GM18858 (cell line): ENCODE data around the gene RBM33.
"Not testable (repeated sequence)": the region's sequence is repeated elsewhere in the genome, so short reads cannot be mapped to it uniquely, and the experiment has no call there.

ENCODE experiments used
- ATAC-seq: cut with Tn5 transposase; IDR thresholded peaks from one replicate; pipeline ENCODE4 v1.9.1; 2021; ENCODE audit not compliant: unreplicated experiment

RBM33 gene

GRCh38 chr7:155662343-155663043, 18.0 kb downstream of the RBM33 start:
- ATAC-seq: no peak

- no peak for ATAC-seq
These were observed 19.5 kb downstream of the RBM33 start for GRCh38 chr7:155663937-155664336.

- no peak for ATAC-seq
These were observed 20.9 kb downstream of the RBM33 start for GRCh38 chr7:155665079-155665956.

GRCh38 chr7:155665957-155666287, 21.5 kb downstream of the RBM33 start:
- no peak for ATAC-seq

- no peak for ATAC-seq
These were observed 22.9 kb downstream of the RBM33 start for GRCh38 chr7:155667241-155667829.

GRCh38 chr7:155669717-155670505, 25.4 kb downstream of the RBM33 start:
- ATAC-seq: no peak

GRCh38 chr7:155670521-155670920, 26.1 kb downstream of the RBM33 start:
- ATAC-seq: no peak

- no peak for ATAC-seq
These were observed 30.1 kb downstream of the RBM33 start for GRCh38 chr7:155674556-155674955.

GRCh38 chr7:155676052-155676451, 31.6 kb downstream of the RBM33 start:
- peak; percentile 45 for ATAC-seq

- no peak for ATAC-seq
These were observed 33.2 kb downstream of the RBM33 start for GRCh38 chr7:155677688-155678087.

- ATAC-seq: no peak
These were observed 35.7 kb downstream of the RBM33 start for GRCh38 chr7:155680124-155680523.

- ATAC-seq: no peak
These were observed 36.4 kb downstream of the RBM33 start for GRCh38 chr7:155680864-155681263.

GRCh38 chr7:155681663-155682062, 37.2 kb downstream of the RBM33 start:
- peak; percentile 40 for ATAC-seq

GRCh38 chr7:155682484-155682883, 38.0 kb downstream of the RBM33 start:
- no peak for ATAC-seq

- ATAC-seq: no peak
These were observed 38.6 kb downstream of the RBM33 start for GRCh38 chr7:155683098-155683497.

- no peak for ATAC-seq
These were observed 39.3 kb downstream of the RBM33 start for GRCh38 chr7:155683714-155684113.

GRCh38 chr7:155684543-155684942, 40.1 kb downstream of the RBM33 start:
- no peak for ATAC-seq

- ATAC-seq: no peak
These were observed 40.8 kb downstream of the RBM33 start for GRCh38 chr7:155685070-155685790.

- no peak for ATAC-seq
These were observed 41.3 kb downstream of the RBM33 start for GRCh38 chr7:155685791-155686160.

- not testable (repeated sequence) for ATAC-seq
These were observed 42.3 kb downstream of the RBM33 start for GRCh38 chr7:155686620-155687324.
